ENCODE results near the gene CD160.

DNA sequence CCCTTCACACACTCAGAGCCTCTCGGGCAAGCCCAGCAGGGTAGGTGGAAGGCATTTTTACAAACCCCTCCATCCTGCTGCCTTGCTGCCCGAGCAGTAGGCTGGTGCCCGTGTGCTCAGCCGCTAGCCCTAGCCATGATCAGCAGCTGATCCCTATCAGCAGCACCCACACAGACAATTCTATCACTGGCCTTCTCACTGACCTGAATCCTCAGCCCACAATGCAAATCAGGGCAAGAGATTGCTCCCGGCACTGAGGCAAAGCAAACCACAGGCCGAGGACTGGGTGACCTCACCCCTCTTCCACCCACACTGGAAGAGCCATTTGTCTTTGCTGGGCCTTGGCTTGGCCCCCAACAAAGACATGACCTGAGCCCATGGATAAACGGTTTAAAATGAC, 11.2 kb upstream of the CD160 start:
- TF ChIP-seq ZNF274 (IDR thresholded peaks at IDR 0.05; ENCODE audit: low read depth, low read length) (no peak), YY1 (IDR thresholded peaks at IDR 0.05; ENCODE audit: insufficient read depth, insufficient read length) (no peak)

All from NT2/D1 (cell line).